Activated effector memory CD4-positive, alpha-beta T cell treated with anti-CD3 and anti-CD28 coated beads, Interleukin-2, amount 50 U/mL, for 16 hours (primary cell): ENCODE data around the gene THRAP3.
"Not testable (repeated sequence)": the region's sequence is repeated elsewhere in the genome, so short reads cannot be mapped to it uniquely, and the experiment has no call there.

Experiments used
- DNase-seq: peaks from one replicate; pipeline ENCODE4 v3.0.0-alpha.2; 2020

THRAP3 gene

DNA sequence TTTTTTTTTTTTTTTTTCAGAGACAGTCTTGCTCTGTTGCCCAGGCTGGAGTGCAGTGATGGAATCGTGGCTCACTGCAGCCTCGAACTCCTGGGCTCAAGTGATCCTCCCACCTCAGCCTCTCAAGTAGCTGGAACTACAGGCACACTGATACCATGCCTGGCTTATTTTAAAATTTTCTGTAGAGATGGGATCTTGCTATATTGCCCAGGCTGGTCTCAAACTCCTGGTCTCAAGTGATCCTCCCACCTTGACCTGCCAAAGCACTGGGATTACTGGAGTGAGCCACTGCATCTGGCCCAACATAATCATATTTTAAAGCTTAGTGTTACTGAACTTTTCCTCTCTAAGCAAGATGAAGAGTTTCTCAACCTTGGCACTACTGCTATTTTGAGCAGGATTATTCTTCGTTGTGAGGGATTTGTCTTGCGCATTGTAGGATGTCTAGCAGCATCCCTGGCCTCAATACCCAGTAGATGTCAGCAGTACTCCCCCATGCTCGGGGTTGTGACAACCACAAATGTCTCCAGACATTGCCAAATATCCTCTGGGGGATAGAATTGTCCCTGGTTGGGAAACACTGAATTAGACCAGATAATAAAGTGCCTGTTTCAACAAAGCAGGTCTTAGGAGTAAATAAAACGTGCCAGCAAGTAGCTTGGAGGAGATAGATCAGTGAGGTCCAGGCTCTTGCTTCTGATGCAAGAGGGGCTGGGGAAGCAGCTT, 15.1 kb upstream of the THRAP3 start:
- no peak for DNase-seq

DNA sequence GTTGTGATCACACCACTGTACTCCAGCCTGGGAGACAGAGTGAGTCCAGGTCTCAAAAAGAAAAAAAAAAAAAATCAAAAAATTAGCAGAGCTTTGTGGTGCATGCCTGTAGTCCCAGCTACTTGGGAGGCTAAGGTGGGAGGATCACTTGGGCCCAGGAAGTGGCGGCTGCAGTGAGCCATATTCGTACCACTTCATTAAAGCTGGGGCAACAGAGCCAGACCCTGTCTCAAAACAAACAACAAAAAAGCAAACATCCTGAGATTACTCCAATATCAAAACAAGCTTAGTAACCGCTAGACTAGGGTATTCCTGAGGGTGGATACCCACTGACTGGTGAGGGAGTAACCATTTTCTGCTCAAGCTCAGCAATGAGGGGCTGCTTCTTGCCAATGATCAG, 12.9 kb upstream of the THRAP3 start:
- DNase-seq: no peak

DNA sequence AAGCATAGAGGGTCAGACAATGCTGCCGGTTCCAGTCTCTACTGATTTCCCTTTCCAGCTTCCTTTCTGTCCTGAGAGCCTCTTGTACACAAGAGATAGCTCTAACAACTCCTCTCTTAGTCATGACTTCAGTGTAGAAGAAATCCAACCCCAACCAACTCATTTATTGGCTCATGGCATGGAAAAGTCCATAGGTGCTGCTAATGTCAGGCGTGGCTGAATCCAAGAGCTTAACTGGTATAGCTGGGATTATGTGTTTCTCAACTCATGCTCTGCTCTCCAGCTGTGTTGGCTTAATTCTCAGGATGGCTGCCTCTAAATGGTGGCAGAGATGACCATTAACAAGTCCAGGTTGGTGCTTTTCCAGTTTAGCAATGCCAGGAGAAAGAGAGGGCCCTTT, 12.4 kb upstream of the THRAP3 start:
- DNase-seq: no peak

DNA sequence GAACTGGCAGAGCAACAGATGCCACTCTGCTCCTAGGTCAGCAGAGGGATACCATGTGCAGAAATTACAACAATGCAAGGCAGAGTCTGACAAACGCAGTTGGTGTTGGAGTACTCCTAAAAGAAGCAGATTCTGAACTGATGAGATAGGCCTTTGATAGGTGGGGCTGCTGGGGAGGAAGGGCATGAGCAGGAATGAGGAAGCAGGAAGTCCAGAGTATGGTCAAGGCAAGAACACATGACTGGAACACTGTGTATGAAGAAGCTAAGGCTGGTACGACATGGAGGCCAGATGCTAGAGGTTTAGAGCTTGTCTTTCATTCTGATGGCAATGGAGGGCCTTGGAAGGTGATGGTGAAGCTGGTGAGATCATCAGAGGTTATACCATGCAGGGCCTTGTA, 11.5 kb upstream of the THRAP3 start:
- DNase-seq: no peak

DNA sequence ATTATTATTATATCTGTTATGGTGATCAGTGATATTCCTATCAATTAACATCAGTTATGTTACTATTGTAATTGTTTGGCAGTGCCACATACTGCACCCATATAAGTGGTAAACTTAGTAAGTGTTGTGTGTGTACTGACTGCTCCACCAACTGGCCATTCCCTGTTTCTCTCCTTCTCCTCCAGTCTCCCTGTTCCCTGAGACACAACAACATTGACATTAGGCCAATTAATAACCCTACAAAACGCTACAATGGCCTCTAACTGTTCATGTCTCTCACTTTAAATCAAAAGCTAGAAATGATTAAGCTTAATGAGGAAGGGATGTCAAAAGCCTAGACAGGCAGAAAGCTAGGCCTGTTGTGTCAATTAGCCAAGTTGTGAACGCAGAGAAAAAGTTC, 6.6 kb upstream of the THRAP3 start:
- DNase-seq: no peak

DNA sequence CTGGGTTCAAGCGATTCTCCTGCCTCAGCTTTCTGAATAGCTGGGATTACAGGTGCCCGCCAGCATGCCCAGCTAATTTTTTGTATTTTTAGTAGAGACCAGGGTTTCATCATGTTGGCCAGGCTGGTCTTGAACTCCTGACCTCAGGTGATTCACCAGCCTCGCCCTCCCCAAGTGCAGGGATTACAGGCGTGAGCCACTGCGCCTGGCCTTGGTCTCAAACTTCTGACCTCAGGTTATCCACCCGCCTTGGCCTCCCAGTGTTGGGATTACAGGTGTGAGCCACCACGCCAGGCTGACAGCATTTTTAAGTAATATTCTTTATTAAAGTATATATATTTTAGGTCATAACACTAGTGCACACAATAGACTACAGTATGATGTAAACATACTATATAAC, 2.3 kb upstream of the THRAP3 start:
- DNase-seq: peak; percentile 55

DNA sequence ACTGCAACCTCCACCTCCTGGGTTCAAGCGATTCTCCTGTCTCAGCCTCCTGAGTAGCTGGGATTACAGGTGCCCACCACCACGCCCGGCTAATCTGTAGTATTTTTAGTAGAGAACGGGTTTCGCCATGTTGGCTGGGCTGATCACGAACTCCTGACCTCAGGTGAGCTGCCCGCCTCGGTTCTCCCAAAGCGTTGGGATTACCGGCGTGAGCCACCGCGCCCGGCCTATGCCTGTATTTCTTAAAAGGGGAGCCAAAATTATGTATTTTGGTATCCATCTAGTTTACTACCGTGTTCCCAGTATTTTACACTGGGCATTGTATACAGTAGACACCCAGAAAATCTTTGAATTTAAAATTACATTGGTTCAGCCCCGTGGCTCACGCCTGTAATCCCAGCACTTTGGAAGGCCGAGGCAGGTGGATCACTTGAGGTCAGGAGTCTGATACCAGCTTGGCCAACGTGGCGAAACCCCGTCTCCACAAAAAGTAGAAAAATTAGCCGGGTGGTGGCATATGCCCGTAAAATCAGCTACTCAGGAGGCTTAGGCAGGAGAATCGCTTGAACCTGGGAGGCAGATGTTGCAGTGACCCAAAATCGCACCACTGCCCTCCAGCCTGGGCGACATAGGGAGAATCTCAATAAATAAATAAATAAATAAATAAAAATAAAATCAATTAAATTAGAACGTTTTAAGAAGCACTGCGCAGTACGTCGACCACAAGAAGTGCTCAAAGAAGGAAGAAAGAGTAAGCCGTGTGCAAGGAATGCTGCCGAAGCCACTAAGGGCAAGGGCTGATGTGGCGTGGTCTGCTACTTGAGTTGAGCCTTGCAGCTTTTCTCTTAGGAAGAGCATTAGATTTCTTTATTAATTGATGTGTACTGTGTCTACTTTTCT, 1.5 kb upstream of the THRAP3 start:
- DNase-seq: peak; percentile 58

DNA sequence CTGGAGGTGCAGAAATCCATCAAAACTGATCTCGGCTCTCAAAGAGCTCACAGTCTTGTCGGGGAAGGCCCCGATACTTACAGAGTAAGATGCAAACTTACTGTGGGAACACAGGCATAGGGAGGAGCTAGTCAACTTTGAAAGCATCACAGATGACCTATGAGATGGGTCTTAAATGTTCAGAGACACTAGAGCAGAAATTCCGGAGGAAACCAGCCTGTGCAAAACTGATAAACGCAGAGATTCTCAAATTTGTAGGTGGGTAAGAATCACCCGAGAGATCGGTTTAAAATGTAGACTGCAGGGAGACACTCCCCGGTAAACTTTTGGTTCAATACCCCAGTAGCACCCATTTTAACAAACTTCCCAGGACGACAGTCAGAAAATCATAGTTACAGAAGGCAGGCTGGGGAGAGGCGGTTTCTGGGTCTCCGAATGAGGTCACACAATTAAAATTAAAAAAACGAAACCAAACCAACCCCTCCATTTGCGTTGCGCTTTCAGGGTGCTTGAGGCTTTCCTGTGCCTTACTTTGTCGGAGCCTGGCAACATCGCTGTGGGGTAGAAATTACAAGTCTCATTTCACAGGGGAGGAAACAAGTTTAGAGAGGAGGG, 755 bp upstream of the THRAP3 start:
- no peak for DNase-seq

DNA sequence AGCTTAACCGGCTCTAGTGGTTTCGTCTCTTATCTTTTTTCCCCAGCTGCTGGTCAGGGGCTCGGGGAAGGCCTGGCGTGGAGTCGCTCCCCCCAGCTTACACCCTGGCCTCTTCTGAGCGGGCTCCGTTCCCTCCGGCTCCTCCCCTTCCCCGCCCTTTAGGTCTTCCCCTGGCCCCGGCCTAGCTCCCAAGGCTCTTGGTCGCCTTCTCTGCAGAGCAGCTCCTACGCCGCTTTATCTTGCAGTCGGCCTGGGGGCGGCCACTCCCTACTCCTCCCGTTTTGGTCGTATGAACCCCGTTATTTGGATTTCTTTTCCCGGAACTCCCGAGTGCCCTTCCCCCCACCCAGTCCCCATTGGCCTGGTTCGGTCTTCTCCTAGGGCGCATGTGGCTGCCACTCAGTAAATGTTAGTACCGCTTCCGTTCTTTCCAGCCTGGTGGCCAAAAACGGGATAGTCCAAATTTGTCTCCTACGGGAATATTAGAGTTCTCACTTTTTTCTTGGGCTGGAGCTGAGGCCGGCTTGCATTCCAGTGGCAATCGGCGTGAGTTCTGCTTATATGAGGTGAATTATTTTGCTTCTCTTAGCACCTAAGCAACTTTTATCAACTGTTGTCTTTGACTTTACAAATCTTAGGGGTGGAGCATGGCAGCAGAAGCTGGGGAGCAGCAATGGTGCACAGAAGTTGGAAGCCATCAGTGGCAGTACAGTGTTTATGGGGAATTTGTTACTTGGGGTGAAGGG, 467 bp downstream of the THRAP3 start:
- DNase-seq: no peak

DNA sequence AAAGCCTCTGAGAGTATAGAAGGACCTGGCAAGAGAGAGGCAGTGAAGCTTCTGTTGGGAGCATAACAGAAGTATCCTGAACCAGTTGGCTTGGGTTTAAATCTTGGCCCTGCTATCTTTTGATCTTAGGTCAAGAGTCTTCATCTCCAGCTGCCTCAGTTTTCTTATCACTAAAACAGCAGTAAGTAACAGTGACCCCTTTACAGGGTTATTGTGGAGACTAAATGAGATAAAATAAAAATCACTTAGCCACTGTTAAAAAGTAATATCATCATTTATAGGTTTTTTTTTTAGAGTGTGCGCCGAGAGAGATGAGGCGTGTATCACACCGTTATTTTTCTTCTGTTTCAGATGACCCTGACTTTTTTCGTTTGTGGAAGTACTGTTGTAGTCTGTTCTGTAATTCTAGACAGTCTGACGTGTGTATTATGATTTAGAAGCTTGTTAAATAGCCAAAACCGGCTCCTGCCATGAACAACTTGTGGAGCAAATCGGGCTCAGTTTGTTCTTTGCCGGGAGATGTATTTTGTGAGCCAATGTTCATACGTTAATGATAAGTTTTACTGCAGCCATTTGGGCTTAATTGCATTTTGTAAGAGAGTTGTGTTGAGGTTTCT, 1.1 kb downstream of the THRAP3 start:
- DNase-seq: no peak

DNA sequence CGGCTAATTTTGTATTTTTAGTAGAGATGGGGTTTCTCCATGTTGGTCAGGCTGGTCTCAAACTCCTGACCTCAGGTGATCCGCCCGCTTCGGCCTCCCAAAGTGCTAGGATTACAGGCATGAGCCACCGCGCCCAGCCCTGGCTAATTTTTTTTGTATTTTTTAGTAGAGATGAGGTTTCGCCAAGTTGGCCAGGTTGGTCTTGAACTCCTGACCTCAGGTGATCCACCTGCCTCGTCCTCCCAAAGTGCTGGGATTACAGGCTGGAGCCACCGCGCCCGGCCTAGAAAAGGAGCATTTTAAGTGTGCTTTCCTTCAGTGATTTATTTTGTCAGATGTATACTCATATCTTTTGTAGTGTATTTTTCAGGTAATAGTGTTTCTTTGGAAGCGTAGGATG, 6.0 kb downstream of the THRAP3 start:
- DNase-seq: not testable (repeated sequence)

DNA sequence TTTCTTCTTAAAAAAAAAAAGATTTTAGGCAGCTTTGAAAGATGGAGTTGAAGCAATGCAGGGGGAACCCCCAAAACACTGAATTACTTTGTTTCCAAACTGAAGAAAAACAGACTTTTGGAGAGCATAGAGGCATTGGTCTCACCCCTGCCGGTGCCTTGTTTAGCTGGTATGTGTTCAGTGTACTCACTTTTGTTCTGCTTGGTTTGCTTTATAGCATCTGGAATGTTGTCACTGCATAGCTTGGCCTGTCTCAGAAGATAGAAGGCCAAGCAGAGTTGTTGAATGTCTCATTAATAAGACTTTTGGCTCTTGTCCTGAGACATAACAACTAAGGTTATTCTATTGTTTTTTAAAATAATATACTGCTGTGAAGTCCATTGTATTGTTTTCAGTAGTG, 6.9 kb downstream of the THRAP3 start:
- no peak for DNase-seq

DNA sequence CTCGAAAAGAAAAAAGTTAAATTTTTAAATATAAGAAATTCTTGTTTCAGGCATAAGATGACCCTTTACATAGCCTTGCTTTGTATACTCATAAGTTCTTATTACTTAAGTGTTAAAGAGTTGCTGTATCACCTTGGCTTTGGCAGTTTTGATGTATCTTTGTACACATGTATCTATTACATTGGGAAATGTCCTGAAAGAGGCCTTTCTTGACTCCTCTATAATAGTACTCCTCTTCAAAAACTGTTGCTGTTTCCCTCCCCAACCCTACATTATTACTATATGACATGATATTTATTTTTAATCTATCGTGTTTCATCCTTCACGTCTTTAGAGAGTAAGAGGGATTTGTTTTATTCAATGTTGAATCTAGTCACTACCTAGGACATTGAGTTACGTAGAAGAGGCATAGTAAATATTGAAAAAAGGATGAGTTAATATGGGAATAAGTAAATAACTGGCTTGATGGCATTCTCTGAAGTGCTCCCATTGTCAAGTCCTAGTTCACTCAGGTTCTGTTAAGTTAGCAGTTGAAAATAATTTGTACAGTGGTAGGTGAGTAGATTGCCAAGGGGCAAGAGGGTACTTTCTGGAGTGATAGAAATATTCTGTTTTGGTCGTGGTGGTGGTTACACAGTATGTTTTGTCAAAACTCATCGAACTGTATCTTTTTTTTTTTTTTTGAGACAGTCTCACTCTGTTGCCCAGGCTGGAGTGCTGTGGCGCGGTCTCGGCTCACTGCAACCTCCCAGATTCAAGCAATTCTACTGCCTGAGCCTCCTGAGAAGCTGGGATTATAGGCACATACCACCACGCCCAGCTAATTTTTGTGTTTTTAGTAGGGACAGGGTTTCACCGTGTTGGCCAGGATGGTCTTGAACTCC, 8.2 kb downstream of the THRAP3 start:
- DNase-seq: no peak

DNA sequence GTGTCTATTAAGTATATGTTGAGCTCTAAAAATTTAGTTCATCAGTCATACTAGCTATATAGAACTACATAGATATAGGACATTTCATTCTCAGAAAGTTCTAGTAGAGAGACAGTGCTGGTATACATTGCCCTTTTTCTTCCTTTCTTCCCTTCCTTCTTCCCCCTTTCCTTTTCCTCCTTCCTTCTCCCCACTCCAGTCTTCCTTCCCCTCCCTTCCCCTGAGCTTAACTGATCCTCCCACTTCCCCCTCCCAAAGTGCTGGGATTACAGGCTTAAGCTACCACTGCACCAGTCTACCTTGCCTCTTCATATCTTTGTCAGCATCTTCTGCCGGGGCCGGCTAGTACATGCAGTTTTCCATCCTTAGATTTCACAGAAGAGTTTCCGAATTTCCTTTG, 12.1 kb downstream of the THRAP3 start:
- no peak for DNase-seq

DNA sequence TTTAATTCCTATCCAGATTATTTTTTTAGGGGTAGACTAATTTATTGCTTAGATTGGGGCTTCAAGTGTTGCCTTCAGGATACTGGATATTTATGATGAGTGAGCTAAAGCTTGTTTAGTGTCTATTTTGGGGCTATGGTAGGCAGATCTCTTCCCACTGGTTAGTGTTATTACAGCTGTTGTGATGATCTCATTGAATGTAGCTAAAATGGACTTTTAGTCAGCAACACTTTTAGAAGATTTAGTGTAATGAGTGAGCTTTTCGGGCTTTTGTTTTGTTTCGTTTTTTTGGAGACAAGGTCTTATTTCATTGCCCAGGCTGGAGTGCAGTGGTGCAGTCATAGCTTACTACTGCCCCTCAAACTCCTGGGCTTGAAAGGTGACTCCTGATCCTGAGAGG, 14.2 kb downstream of the THRAP3 start:
- DNase-seq: no peak

DNA sequence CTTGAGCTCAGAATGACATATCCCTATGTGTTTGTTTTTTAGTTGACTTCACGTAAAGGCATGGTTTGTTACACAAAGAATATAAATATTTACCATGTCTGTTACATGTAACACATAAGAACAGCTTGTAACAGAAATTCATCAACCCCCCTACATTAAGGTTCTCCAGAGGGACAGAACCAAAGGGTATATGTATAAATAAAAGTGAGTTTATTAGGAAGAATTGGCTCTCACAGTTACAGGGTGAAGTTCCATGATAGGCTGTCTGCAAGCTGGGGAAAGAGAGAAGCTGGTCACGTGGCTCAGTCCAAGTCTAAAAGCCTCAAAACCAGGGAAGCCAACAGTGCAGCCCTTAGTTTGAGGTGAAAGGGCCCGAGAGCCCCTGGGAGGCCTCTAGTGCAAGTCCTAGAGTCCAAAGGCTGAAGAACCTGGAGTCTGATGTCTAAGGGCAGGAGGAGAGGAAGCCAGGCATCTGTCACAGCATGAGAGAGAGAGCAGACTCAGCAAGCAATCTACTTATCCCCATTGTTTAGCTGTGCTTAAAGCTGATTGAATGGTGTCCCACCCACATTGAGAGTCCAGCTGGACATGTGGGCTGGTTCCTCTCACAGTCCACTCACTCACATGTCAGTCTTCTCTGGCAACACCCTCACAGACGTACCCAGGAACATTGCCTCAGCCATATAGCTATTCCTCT, 15.8 kb downstream of the THRAP3 start:
- no peak for DNase-seq

DNA sequence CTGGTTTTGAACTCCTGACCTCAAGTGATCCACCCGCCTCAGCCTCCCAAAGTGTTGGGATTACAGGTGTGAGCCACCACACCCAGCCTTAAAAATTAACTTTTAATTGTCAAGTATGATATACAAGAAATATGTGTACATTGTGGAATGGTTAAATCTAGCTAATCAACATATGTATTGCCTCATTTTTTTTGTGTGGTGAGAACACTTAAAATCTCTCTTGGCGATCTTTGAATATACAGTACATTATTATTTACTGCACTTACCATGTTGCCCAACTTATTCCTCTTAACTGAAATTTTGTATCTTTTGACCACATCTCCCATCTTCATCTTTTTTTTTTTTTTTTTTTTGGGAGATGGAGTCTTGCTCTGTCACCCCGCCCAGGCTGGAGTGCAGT, 23.3 kb downstream of the THRAP3 start:
- no peak for DNase-seq

DNA sequence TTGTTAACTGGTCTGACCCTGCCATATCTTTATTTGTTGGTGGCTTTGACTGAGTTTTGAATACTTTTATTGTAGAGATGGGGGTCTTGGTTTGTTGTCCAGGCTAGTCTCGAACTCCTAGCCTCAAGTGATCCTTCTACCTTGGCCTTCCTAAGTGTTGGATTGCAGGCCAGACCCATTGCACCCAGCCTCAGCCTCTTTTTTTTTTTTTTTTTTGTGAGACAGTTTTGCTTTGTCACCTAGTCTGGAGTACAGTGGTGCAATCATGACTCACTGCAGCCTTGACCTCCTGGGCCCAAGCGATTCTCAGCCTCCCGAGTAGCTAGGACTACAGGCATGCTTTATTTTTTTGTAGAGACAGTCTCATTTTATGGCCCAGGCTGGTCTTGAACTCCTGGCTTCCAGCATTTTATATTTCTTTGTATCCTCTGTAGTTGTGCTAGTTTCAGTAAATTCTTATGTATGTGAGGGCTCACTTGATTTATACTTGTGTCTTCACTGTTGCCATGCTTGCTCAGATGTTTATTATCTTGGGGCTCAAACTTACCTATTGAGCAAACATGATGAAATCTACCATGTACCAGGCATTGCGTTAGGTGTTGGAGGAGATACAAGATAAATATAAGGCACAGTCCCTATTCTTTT, 24.1 kb downstream of the THRAP3 start:
- no peak for DNase-seq

DNA sequence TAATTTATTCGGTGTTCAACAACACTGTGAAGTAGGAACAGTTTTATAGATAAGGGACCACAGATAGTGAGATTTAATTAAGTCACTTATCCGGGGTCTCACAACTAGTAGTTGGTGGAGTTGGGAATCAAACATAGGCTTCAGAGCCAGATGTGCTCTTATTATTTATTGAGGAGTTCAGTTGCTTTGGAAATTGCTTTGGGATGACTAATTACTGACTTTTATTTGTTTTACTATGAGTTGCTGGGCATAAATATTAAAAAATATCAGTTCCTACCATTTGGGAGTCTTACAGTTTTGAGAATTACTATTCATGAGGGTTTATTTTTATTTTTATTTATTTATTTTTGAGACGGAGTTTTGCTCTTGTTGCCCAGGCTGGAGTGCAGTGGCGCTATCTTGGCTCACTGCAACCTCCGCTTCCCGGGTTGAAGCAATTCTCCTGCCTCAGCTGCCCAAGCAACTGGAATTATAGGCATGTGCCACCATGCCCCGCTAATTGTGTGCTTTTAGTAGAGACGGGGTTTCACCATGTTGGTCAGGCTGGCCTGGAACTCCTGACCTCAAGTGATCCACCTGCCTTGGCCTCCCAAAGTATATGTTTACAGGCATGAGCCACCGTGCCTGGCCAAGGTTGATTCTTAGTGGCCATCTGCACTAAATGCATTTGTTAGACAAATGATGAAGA, 27.7 kb downstream of the THRAP3 start:
- DNase-seq: no peak

DNA sequence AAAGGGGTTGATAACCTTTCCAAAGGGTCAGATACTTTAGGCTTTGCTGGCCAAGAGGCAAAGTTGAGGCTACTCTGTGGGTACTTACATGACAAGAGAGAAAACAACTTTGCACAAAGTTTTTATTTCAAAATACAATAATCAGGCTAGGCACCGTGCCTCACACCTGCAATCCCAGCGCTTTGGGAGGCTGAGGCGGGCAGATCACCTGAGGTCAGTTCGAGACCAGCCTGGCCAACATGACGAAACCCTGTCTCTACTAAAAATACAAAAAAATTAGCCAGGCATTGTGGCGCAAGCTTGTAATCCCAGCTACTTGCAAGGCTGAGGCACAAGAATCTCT, 28.2 kb downstream of the THRAP3 start:
- not testable (repeated sequence) for DNase-seq
